Measurements from ENCODE around the gene GFRA4.

DNA sequence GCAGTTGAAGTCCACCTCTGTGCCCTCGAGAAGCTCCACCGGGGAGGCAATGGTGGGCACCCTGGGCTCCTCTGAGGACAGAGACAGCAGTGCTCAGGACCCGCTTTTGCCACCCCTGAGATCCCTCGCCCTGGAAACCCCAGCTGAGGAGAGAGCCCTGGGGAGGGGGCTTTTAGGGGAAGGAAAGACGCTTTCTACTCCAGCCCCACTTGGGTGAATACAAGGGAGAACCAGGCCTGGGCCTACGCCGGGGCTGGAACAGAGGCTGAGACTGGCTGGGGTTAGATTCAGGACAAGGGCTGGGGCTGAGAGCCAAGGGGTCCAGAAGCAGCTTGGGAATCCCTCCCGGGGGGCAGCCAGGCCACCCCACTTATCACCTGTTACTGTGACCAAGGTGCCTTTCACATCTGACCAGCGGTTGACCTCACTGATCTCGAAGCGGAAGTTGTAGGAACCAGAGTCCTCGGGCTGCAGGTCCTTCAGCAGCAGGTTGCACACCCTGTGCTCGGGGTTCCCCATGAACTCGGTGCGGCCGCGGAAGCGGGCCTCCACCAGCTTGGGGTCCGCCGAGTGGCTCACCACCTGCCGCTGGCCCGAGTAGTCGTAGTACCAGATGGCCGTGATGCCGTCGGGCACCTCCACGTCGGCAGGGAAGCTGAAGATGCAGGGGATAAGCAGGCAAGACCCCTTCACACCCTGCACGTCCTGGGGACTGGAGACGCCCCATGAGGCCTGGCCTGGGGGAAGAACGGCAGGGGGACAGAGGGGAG is 43.0 kb upstream of the GFRA4 start:
- TF ChIP-seq ZSCAN30 (tag by site-specific recombination; IDR thresholded peaks at IDR 0.05) (no peak), ZNF2 (tag by site-specific recombination; IDR thresholded peaks at IDR 0.05) (no peak), ZNF223 (tag by site-specific recombination; IDR thresholded peaks at IDR 0.05) (no peak), KLF8 (tag by site-specific recombination; IDR thresholded peaks at IDR 0.05) (no peak), ZNF404 (tag by site-specific recombination; IDR thresholded peaks at IDR 0.05) (no peak), TCF7L2 (IDR thresholded peaks at IDR 0.05; ENCODE audit: borderline replicate concordance, low read depth, low read length) (no peak), ZNF660 (tag by site-specific recombination; IDR thresholded peaks at IDR 0.05) (no peak), ZBTB20 (tag by site-specific recombination; IDR thresholded peaks at IDR 0.05) (no peak), ZNF768 (tag by site-specific recombination; IDR thresholded peaks at IDR 0.05) (no peak), ZSCAN4 (tag by site-specific recombination; IDR thresholded peaks at IDR 0.05) (no peak), GLIS2 (tag by site-specific recombination; IDR thresholded peaks at IDR 0.05) (no peak)
- TF ChIP-seq, protein P1, sequence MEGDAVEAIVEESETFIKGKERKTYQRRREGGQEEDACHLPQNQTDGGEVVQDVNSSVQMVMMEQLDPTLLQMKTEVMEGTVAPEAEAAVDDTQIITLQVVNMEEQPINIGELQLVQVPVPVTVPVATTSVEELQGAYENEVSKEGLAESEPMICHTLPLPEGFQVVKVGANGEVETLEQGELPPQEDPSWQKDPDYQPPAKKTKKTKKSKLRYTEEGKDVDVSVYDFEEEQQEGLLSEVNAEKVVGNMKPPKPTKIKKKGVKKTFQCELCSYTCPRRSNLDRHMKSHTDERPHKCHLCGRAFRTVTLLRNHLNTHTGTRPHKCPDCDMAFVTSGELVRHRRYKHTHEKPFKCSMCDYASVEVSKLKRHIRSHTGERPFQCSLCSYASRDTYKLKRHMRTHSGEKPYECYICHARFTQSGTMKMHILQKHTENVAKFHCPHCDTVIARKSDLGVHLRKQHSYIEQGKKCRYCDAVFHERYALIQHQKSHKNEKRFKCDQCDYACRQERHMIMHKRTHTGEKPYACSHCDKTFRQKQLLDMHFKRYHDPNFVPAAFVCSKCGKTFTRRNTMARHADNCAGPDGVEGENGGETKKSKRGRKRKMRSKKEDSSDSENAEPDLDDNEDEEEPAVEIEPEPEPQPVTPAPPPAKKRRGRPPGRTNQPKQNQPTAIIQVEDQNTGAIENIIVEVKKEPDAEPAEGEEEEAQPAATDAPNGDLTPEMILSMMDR (tag by site-specific recombination; IDR thresholded peaks at IDR 0.05) = no peak
- TF ChIP-seq, protein P2, sequence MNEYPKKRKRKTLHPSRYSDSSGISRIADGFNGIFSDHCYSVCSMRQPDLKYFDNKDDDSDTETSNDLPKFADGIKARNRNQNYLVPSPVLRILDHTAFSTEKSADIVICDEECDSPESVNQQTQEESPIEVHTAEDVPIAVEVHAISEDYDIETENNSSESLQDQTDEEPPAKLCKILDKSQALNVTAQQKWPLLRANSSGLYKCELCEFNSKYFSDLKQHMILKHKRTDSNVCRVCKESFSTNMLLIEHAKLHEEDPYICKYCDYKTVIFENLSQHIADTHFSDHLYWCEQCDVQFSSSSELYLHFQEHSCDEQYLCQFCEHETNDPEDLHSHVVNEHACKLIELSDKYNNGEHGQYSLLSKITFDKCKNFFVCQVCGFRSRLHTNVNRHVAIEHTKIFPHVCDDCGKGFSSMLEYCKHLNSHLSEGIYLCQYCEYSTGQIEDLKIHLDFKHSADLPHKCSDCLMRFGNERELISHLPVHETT (tag by site-specific recombination; IDR thresholded peaks at IDR 0.05) = no peak
- TF ChIP-seq, protein P3, sequence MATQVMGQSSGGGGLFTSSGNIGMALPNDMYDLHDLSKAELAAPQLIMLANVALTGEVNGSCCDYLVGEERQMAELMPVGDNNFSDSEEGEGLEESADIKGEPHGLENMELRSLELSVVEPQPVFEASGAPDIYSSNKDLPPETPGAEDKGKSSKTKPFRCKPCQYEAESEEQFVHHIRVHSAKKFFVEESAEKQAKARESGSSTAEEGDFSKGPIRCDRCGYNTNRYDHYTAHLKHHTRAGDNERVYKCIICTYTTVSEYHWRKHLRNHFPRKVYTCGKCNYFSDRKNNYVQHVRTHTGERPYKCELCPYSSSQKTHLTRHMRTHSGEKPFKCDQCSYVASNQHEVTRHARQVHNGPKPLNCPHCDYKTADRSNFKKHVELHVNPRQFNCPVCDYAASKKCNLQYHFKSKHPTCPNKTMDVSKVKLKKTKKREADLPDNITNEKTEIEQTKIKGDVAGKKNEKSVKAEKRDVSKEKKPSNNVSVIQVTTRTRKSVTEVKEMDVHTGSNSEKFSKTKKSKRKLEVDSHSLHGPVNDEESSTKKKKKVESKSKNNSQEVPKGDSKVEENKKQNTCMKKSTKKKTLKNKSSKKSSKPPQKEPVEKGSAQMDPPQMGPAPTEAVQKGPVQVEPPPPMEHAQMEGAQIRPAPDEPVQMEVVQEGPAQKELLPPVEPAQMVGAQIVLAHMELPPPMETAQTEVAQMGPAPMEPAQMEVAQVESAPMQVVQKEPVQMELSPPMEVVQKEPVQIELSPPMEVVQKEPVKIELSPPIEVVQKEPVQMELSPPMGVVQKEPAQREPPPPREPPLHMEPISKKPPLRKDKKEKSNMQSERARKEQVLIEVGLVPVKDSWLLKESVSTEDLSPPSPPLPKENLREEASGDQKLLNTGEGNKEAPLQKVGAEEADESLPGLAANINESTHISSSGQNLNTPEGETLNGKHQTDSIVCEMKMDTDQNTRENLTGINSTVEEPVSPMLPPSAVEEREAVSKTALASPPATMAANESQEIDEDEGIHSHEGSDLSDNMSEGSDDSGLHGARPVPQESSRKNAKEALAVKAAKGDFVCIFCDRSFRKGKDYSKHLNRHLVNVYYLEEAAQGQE (tag by site-specific recombination; IDR thresholded peaks at IDR 0.05) = no peak
